PC-3 (cell line): ENCODE measurements around the gene POTEC. TPM values are rescaled to one million over a fixed set of nuclear protein-coding genes. Genes with fewer than 3 reads are reported as not detected.
"Not testable (repeated sequence)": the region's sequence is repeated elsewhere in the genome, so short reads cannot be mapped to it uniquely, and the experiment has no call there.

Experiments used
- ATAC-seq: fragments of 200-7000 bp; cut with Tn5 transposase; 2 replicates; pipeline ENCODE4 v1.9.1; 2020; ENCODE audit warnings: mild to moderate bottlenecking, moderate library complexity
- BruUV-seq: library from RNA; stranded (reverse); fragments of 400-500 nt; replicated peaks from 2 replicates; lab custom pipeline; 2021; lab: Mats Ljungman, UMichigan
- CTCF ChIA-PET: fragments of 300-600 bp; sonication (Branson Sonifier 250); formaldehyde crosslinking; loops from one replicate; lab custom pipeline; 2022; ENCODE audit warnings: antibody characterized with exemption; lab: Charles Lee
- POLR2A ChIA-PET: fragments of 300-600 bp; sonication (Branson Sonifier 250); formaldehyde crosslinking; loops from one replicate; lab custom pipeline; 2022; ENCODE audit warnings: antibody characterized with exemption; ENCODE audit not compliant: unreplicated experiment; lab: Charles Lee
- DNase-seq: peaks from one replicate; pipeline ENCODE4 v3.0.0-alpha.2; 2015
- H2AFZ ChIP-seq: fragments of 300-600 bp; sonication (generic); 2 replicates; pipeline ENCODE4 v1.6.0; 2016; ENCODE audit warnings: antibody characterized with exemption, low read length
- H3F3A ChIP-seq: fragments of 300-600 bp; sonication (generic); one replicate; pipeline ENCODE4 v1.6.0; 2017; ENCODE audit warnings: antibody characterized with exemption, low read length, control low read depth, mild to moderate bottlenecking; ENCODE audit not compliant: unreplicated experiment
- H3K27ac ChIP-seq: fragments of 300-600 bp; sonication (generic); 2 replicates; pipeline ENCODE4 v1.5.1; 2016; ENCODE audit warnings: mild to moderate bottlenecking, low read length
- H3K27me3 ChIP-seq: fragments of 300-600 bp; sonication (generic); 2 replicates; pipeline ENCODE4 v1.6.1; 2016; ENCODE audit warnings: low read length, mixed read lengths
- H3K36me3 ChIP-seq: fragments of 300-600 bp; sonication (generic); 2 replicates; pipeline ENCODE4 v1.6.1; 2016; ENCODE audit warnings: low read depth, mixed run types, low read length, mixed read lengths
- H3K4me1 ChIP-seq: fragments of 300-600 bp; sonication (generic); 2 replicates; pipeline ENCODE4 v1.5.1; 2016; ENCODE audit warnings: low read length; ENCODE audit not compliant: insufficient read depth
- H3K4me2 ChIP-seq: fragments of 300-600 bp; sonication (generic); 2 replicates; pipeline ENCODE4 v1.6.0; 2016; ENCODE audit warnings: low read length
- H3K4me3 ChIP-seq: fragments of 300-600 bp; sonication (generic); 2 replicates; pipeline ENCODE4 v1.5.1; 2016; ENCODE audit warnings: mild to moderate bottlenecking, low read length, mixed read lengths
- H3K79me2 ChIP-seq: fragments of 300-600 bp; sonication (generic); 2 replicates; pipeline ENCODE4 v1.6.1; 2017; ENCODE audit warnings: low read length, mixed read lengths
- H3K9ac ChIP-seq: fragments of 300-600 bp; sonication (generic); 2 replicates; pipeline ENCODE4 v1.6.0; 2016; ENCODE audit warnings: mild to moderate bottlenecking, low read length
- H3K9me2 ChIP-seq: fragments of 300-600 bp; sonication (generic); replicated peaks from 2 replicates; pipeline ENCODE4 v1.6.1; 2016; ENCODE audit warnings: mixed run types, low read length, mixed read lengths
- H3K9me3 ChIP-seq: fragments of 300-600 bp; sonication (generic); 2 replicates; pipeline ENCODE4 v1.6.1; 2016; ENCODE audit warnings: low read length, mixed read lengths
- H4K20me1 ChIP-seq: fragments of 300-600 bp; sonication (generic); 2 replicates; pipeline ENCODE4 v1.6.1; 2016; ENCODE audit warnings: low read length, mixed read lengths
- intact Hi-C: fragments of 100-400 bp; cut with micrococcal nuclease; formaldehyde crosslinking; loops from 2 replicates; pipeline ENCODE4 v1.9.0; 2023
- total RNA-seq: library from RNA; depleted of rRNA; stranded (reverse); fragments of >200 nt; gene quantifications from 2 replicates; pipeline ENCODE4 v1.2.3, GENCODE V29; 2014

The POTEC gene
- total RNA-seq, 1 experiment from 2014 or later: 0.04 TPM

DNA sequence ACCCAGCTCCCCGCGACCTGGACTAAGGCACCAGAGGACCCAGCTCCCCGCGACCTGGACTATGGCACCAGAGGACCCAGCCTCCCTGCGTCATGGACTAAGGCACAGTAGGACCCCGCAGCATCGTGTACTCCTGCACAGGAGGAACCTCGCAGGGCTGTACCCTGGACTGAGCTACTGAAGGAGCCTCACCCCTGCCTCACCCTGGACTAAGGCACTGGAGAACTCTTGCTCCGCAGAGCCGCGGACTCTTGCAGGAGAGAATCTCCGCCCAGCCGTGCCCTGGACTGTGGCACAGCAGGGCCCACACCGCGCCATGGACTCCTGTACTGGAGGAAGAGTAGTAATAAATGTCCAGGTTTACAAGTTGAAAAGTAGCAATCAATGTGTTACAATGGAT is 67.9 kb downstream of the POTEC start:
- POLR2A ChIA-PET: not testable (repeated sequence)

DNA sequence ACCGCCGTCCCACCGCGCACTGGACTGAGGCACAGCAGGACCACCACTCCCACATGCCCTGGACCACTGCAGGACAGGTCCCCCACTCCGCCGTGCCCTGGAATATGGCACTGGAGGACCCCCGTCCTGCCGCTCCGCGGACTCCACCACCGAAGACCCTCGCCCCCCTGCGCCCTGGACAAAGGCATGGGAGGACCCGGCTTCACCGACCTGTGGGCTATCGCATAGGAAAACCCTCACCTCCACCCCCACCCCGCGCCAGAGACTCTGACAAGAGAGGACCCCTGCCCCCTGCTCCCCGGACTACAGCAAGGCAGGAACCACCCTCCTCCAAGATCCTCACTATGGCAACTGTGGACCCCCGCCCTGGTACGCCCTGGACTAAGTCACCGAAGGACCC is 68.6 kb downstream of the POTEC start:
- peaks cover 15% of the 10 kb centered on the region for H3K4me1 ChIP-seq
- H3K36me3 ChIP-seq, ATAC-seq, DNase-seq, POLR2A ChIA-PET, H3K27ac ChIP-seq, H3K4me2 ChIP-seq, H3K9me3 ChIP-seq, H3K9me2 ChIP-seq, CTCF ChIA-PET, H4K20me1 ChIP-seq, H3F3A ChIP-seq, H3K27me3 ChIP-seq, H3K4me3 ChIP-seq, BruUV-seq, H3K79me2 ChIP-seq, H2AFZ ChIP-seq, H3K9ac ChIP-seq, intact Hi-C loops: not testable (repeated sequence)

More for the DNA sequence above, 67.9 kb downstream of the POTEC start:
- intact Hi-C loops, H3K36me3 ChIP-seq, ATAC-seq, H3K9me2 ChIP-seq, H3K27me3 ChIP-seq, DNase-seq, H3K4me2 ChIP-seq, H3K79me2 ChIP-seq, CTCF ChIA-PET, H4K20me1 ChIP-seq, H3K4me3 ChIP-seq, BruUV-seq, H2AFZ ChIP-seq, H3K9me3 ChIP-seq, H3K9ac ChIP-seq, H3F3A ChIP-seq, H3K27ac ChIP-seq: not testable (repeated sequence)
- H3K4me1 ChIP-seq: peaks cover 11% of the 10 kb centered on the region; the same call in 1 of the 2 replicates

GRCh38 chr18:14474007-14474720 is 69.2 kb downstream of the POTEC start:
- H3K4me1 ChIP-seq: peaks cover 21% of the 10 kb centered on the region
- H3K4me3 ChIP-seq, H3K36me3 ChIP-seq, H3K79me2 ChIP-seq, H3K4me2 ChIP-seq, CTCF ChIA-PET, BruUV-seq, ATAC-seq, H3K9ac ChIP-seq, H3F3A ChIP-seq, POLR2A ChIA-PET, H3K9me3 ChIP-seq, H3K27me3 ChIP-seq, H2AFZ ChIP-seq, DNase-seq, H3K27ac ChIP-seq, H4K20me1 ChIP-seq, H3K9me2 ChIP-seq, intact Hi-C loops: not testable (repeated sequence)

- H3K4me2 ChIP-seq, POLR2A ChIA-PET, DNase-seq, H3K9me3 ChIP-seq, H3K27me3 ChIP-seq, H2AFZ ChIP-seq, intact Hi-C loops, CTCF ChIA-PET, BruUV-seq, H4K20me1 ChIP-seq, H3K4me3 ChIP-seq, H3K36me3 ChIP-seq, H3K9me2 ChIP-seq, H3F3A ChIP-seq, H3K27ac ChIP-seq, H3K9ac ChIP-seq, H3K79me2 ChIP-seq, ATAC-seq: not testable (repeated sequence)
- peaks cover 23% of the 10 kb centered on the region for H3K4me1 ChIP-seq
Observed at GRCh38 chr18:14473250-14474006, 70.0 kb downstream of the POTEC start.

GRCh38 chr18:14471286-14471685 is 72.1 kb downstream of the POTEC start:
- peak; percentile 16 for DNase-seq
- intact Hi-C loops, ATAC-seq, CTCF ChIA-PET, BruUV-seq, H3K4me3 ChIP-seq, H2AFZ ChIP-seq, H3K36me3 ChIP-seq, H3K9ac ChIP-seq, H3K79me2 ChIP-seq, H4K20me1 ChIP-seq, POLR2A ChIA-PET, H3F3A ChIP-seq, H3K9me2 ChIP-seq, H3K27me3 ChIP-seq, H3K9me3 ChIP-seq: not testable (repeated sequence)
- H3K4me2 ChIP-seq: peak overlapping the region; percentile 70; the same call in 1 of the 2 replicates
- H3K27ac ChIP-seq: peak overlapping the region; percentile 88; the same call in 1 of the 2 replicates
- peaks cover 23% of the 10 kb centered on the region for H3K4me1 ChIP-seq

- H3F3A ChIP-seq, H4K20me1 ChIP-seq, H3K36me3 ChIP-seq, H2AFZ ChIP-seq, intact Hi-C loops, H3K27me3 ChIP-seq, ATAC-seq, POLR2A ChIA-PET, H3K4me3 ChIP-seq, H3K9me2 ChIP-seq, H3K9me3 ChIP-seq, H3K79me2 ChIP-seq, CTCF ChIA-PET, BruUV-seq: not testable (repeated sequence)
- DNase-seq: peak; percentile 31
- H3K4me2 ChIP-seq: peak overlapping the region; percentile 70
- H3K4me1 ChIP-seq: peaks cover 23% of the 10 kb centered on the region
- peak overlapping the region; percentile 27; the same call in 1 of the 2 replicates for H3K9ac ChIP-seq
- peak overlapping the region; percentile 88 for H3K27ac ChIP-seq
Observed at GRCh38 chr18:14470446-14470845, 73.0 kb downstream of the POTEC start.
